ENCODE data around the gene LHX4. TPM values are rescaled to one million over a fixed set of nuclear protein-coding genes. Genes with fewer than 3 reads are reported as not detected.
A peak's percentile ranks its signal among the peaks of the same experiment; 100 is the strongest.

Gene LHX4
- total RNA-seq, 1 donor from 2014 or later = 2.1 TPM

DNA sequence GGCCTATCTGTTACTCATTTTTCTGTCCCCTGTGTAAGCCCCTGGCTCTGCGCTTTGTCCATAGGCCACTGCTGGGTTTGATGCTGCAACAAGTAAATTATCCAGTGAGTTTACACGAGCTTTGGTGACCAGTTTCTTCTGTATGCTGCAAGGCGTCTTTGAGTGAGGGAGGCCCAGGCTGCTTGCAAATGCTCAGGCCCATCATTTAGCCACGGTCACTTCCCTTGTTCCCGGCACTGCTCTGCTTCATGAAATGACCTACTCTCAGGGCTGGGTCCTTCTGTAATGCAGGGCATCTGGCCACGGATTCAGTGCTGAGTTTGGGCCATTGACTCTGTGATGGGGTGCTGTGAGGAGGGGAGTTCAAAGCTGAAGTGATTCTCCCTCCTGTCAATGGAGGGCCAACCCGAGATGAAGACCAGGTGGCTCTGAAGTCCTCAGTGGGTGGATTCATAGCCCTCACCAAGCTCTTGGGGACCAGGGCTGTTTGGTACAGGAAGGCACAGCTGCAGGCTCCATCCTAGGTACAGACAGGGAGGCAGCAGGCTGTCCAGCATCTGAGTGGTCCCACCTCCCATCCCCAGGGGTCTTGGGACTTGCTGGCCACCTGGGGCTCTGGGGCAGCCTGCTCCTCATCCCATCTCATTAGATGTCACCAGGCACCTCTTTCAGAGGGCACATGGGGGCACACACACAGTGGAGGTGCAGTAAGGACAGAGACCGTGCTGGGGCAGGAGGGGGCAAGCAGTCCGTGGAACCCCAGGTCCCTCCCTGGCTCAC is 21.7 kb downstream of the LHX4 start:
- Mint-ChIP-seq H3K27me3 (ENCODE audit: unreplicated experiment) (peaks cover 11% of the 10 kb centered on the region), H3K27ac (ENCODE audit: unreplicated experiment) (no peak overlapping the region), H3K9me3 (ENCODE audit: unreplicated experiment) (peaks cover 8% of the 10 kb centered on the region), H3K36me3 (ENCODE audit: unreplicated experiment) (no peaks in the 10 kb centered on the region), H3K4me3 (ENCODE audit: unreplicated experiment) (no peak overlapping the region), H3K4me1 (ENCODE audit: low read depth, unreplicated experiment) (peaks cover 56% of the 10 kb centered on the region)
- TF ChIP-seq, protein P1, sequence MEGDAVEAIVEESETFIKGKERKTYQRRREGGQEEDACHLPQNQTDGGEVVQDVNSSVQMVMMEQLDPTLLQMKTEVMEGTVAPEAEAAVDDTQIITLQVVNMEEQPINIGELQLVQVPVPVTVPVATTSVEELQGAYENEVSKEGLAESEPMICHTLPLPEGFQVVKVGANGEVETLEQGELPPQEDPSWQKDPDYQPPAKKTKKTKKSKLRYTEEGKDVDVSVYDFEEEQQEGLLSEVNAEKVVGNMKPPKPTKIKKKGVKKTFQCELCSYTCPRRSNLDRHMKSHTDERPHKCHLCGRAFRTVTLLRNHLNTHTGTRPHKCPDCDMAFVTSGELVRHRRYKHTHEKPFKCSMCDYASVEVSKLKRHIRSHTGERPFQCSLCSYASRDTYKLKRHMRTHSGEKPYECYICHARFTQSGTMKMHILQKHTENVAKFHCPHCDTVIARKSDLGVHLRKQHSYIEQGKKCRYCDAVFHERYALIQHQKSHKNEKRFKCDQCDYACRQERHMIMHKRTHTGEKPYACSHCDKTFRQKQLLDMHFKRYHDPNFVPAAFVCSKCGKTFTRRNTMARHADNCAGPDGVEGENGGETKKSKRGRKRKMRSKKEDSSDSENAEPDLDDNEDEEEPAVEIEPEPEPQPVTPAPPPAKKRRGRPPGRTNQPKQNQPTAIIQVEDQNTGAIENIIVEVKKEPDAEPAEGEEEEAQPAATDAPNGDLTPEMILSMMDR (IDR thresholded peaks at IDR 0.05; ENCODE audit: partially characterized antibody, unreplicated experiment) = no peak
- no peak for DNase-seq

DNA sequence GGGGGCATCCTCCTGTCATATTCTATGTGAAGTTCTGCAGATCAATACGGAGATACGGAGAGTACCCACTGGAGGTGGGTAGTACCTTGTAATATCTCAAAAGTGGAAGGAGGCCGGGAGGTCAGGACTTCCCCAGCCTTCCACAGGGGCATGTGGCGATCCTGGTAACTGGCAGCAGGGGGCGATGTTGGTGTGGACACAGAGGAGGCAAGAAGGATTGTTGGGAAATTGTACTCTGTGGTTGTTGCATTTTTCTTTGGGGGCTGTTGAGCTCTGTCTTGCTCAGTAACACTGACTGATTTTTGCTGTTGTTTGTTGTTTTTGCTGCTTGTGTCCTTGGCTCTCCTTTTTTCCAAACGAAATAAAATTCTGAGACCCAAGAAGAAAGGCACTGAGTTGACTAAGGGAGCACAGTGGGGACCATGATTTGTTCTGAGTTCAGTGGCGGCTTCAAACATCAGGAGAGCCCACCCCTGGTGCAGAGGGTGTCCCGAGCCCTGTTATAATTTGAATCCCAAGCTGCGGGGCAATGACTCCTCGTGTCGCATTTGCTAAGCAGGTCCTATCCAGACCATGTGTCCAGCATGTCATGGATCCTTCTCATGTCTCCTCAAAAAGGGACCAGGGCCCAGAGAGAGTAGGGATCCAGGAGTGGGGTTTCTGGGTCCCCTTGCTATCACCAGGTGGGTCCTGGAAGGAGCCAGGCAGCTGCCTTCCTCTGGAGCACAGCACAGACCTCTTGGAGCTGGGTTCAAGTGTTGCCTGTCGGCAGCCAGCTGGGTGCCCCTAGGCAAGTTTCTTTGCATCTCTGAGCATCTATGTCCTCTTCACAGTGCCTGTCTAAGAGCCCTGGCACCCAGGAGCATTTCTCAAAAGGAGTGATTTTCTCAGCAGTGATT is 22.8 kb downstream of the LHX4 start:
- peaks cover 49% of the 10 kb centered on the region for H3K4me1 Mint-ChIP-seq (ENCODE audit: low read depth, unreplicated experiment)
- H3K27ac Mint-ChIP-seq (ENCODE audit: unreplicated experiment) = no peak overlapping the region
- TF ChIP-seq, protein P1 (IDR thresholded peaks at IDR 0.05; ENCODE audit: partially characterized antibody, unreplicated experiment) = peak; percentile 85
- H3K36me3 Mint-ChIP-seq (ENCODE audit: unreplicated experiment) = no peaks in the 10 kb centered on the region
- peaks cover 11% of the 10 kb centered on the region for H3K27me3 Mint-ChIP-seq (ENCODE audit: unreplicated experiment)
- peaks cover 6% of the 10 kb centered on the region for H3K9me3 Mint-ChIP-seq (ENCODE audit: unreplicated experiment)
- DNase-seq = peak; percentile 88
- H3K4me3 Mint-ChIP-seq (ENCODE audit: unreplicated experiment) = no peak overlapping the region

DNA sequence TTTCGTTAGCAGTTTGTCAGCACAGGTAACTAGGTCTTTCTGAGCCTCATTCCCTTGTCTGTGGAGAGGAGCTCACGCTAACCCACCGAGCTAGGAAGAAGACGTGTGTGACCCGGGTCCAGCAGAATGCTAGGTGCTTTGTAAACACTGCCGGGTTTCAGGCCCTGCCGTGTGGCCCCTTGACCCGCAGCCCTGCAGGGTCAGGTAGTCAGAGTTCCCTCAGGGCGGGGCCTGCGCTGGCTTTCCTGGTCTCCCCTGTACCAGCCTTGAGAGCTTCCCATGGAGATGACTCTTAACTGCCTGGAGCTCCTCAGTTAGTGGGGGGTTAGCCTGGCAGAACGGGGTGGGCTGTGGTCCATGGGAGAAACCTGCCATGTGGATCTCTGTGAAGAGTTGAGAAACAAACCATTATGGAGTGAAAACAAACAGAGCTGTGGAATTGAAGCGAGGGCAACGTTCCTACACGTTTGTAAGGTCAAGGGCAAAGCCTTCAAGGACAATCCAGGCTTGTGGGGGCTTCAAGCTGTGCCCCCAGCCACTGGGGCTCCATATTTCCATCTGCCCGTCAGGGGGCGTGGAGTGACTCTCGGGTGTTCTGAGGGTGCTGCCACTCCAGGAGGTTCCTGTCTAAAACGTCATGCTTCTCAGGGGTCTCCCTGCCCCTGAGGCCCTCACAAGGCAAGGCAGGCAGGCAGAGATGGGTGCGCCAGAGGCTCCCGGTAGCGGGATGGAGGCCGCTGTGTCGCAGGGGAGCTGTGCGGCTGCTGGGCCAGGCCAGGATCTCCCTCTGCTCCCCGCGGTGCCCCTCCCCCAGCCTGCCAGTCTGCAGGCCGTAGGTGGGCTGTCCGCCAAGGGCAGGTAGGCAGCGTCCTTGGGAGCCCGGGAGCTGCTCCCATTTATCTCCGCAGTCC is 23.8 kb downstream of the LHX4 start:
- peaks cover 6% of the 10 kb centered on the region for H3K9me3 Mint-ChIP-seq (ENCODE audit: unreplicated experiment)
- H3K4me3 Mint-ChIP-seq (ENCODE audit: unreplicated experiment) = no peak overlapping the region
- peaks cover 11% of the 10 kb centered on the region for H3K27me3 Mint-ChIP-seq (ENCODE audit: unreplicated experiment)
- no peaks in the 10 kb centered on the region for H3K36me3 Mint-ChIP-seq (ENCODE audit: unreplicated experiment)
- no peak overlapping the region for H3K27ac Mint-ChIP-seq (ENCODE audit: unreplicated experiment)
- TF ChIP-seq, protein P1 (IDR thresholded peaks at IDR 0.05; ENCODE audit: partially characterized antibody, unreplicated experiment) = no peak
- DNase-seq = no peak
- peaks cover 41% of the 10 kb centered on the region for H3K4me1 Mint-ChIP-seq (ENCODE audit: low read depth, unreplicated experiment)

DNA sequence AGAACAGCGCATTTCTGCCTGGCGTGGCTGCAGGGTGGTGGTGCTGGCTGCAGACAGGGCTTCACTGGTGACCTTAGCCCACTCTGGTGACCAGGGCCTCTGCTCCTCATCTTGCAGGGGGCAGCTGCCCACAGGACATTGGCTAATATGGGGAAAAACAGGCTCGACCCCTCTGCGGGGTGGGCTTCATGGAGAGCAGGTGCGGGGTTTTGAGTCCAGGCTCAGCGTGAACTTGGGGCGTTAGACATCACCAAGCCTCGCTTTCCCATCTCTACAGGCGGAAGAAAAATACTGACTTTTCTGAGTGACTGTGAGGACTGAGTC is 24.4 kb downstream of the LHX4 start:
- H3K27ac Mint-ChIP-seq (ENCODE audit: unreplicated experiment) = no peak overlapping the region
- H3K4me3 Mint-ChIP-seq (ENCODE audit: unreplicated experiment) = peak overlapping the region; percentile 20

More for the DNA sequence above, 24.4 kb downstream of the LHX4 start:
- Mint-ChIP-seq H3K9me3 (ENCODE audit: unreplicated experiment) (peaks cover 6% of the 10 kb centered on the region), H3K27me3 (ENCODE audit: unreplicated experiment) (peaks cover 11% of the 10 kb centered on the region), H3K4me1 (ENCODE audit: low read depth, unreplicated experiment) (peaks cover 39% of the 10 kb centered on the region), H3K36me3 (ENCODE audit: unreplicated experiment) (no peaks in the 10 kb centered on the region)
- TF ChIP-seq, protein P1 (IDR thresholded peaks at IDR 0.05; ENCODE audit: partially characterized antibody, unreplicated experiment) = no peak
- no peak for DNase-seq

Data from glutamatergic neuron (in vitro differentiated cells).